Fibroblast of mammary gland (primary cell): ENCODE data around the gene RPL19.

Experiments
- DNase-seq: peaks from one replicate; pipeline ENCODE4 v3.0.0-alpha.2; 2010; ENCODE audit warnings: low read depth
- H3K4me3 ChIP-seq: 2 replicates; pipeline ENCODE4 v1.5.1; 2011; ENCODE audit warnings: low read depth, mild to moderate bottlenecking, low read length, moderate library complexity; ENCODE audit not compliant: control insufficient read depth
- TF ChIP-seq, protein P1 (sequence below): conservative IDR thresholded peaks from 2 replicates; pipeline ENCODE4 v1.5.1; 2011; ENCODE audit warnings: low read depth, low read length, inconsistent platforms; ENCODE audit not compliant: control insufficient read depth, insufficient read depth

Gene RPL19

DNA sequence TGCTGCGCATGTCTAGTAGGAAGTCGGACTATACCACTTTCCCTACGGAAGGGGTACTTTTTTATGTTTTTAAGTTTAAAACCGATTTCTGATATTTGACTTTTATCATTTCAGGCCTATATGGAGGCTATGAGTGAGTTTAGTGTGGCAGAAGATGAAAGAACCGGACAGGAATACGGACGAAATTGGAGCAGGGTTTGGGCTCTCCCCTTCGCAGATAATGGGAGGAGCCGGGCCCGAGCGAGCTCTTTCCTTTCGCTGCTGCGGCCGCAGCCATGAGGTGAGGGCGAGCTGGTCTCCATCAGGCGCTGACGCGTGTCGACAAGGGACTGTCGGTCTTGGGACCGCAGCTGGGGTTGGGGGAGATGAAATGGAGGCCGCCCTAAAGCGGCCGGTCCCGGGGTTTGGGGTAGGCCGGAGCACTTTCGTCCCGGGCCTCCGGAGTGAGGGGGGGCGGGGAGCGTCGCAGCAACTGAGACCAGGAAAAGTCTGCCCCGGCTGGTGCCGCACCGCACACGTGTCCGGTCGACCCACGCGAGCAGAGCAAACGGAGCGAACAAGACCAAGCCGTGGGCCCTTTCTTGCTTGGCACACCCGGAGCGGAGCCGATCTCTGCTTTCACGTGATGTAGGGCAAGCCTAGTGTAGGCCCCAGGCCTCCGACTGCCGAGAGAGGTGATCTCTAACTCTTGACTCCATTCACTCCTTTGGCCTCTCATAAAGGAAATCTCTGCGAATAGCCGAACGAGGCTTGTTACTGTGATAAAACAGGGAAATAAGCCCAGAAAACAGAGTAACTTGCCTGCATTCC is at the start of gene RPL19:
Gene RPL19 (plus strand): TSS at position 214 of the 810 bp plus-strand sequence. CDS start 62 bp downstream, at position 276.
- peak; percentile 32 for DNase-seq
- TF ChIP-seq, protein P1, sequence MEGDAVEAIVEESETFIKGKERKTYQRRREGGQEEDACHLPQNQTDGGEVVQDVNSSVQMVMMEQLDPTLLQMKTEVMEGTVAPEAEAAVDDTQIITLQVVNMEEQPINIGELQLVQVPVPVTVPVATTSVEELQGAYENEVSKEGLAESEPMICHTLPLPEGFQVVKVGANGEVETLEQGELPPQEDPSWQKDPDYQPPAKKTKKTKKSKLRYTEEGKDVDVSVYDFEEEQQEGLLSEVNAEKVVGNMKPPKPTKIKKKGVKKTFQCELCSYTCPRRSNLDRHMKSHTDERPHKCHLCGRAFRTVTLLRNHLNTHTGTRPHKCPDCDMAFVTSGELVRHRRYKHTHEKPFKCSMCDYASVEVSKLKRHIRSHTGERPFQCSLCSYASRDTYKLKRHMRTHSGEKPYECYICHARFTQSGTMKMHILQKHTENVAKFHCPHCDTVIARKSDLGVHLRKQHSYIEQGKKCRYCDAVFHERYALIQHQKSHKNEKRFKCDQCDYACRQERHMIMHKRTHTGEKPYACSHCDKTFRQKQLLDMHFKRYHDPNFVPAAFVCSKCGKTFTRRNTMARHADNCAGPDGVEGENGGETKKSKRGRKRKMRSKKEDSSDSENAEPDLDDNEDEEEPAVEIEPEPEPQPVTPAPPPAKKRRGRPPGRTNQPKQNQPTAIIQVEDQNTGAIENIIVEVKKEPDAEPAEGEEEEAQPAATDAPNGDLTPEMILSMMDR: no peak
- H3K4me3 ChIP-seq: peak within 1 kb of the TSS; percentile 99

DNA sequence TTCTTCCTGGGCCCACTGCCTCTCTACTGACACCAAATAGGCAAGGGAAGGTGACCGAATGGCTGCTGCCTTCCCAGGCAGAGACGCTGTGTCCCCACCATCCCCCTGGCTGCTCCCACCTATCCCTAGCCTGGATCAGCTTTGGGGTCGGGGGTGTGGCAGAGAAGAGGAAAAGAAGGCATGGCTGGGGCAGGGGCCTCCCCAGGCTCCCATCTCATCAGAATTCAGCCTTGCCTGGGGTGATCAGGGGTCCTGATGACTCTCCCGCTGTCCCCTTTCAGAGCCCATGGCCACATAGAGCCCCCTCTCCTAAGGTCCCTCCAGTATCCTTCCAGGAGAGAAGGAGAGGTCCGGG is 49.3 kb upstream of the RPL19 start:
- no peak for DNase-seq
- no peak overlapping the region for H3K4me3 ChIP-seq
- TF ChIP-seq, protein P1: no peak

DNA sequence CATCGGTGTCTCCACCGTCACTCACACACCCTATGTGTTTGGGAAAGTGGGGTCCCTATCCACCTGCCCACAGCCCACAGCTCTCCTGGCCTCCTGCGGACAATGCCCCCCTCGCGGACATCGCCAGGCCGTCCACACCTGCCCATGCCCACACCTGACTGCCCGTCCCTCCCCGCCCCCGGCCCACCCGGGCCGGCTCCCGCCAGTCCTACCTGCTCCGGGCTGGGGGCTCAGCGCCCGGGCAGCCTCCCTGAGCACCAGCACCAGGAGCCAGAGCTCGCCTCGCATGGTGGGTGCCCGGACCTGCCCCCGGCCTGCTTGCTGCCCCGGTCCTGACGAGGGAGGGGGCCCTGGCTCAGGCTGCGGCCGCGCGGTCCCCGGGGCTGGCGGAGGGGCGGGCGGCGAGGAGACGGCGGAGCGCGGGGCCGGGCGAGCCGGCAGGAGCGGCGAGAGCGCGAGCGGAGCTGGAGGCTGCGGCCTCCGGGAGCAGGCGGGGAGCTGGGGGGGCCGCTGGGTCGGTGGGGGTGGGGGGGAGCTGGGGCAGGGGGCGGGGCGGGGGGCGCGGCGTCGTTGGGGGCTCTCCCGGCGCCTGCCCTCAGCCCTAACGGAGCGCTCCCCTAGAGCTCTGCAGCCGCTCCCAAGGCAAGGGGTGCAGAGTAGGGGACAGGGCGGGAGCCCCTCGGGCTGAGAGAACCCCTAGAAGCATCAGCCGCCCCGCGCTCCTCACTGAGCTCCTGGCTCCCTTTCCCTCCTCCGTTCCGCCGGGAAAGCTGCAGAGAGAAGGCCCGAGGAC is 48.7 kb upstream of the RPL19 start, which contains the start of gene PLXDC1:
Gene PLXDC1 (minus strand): TSS at position 488 of the 793 bp plus-strand sequence. CDS start 200 bp downstream, at position 288.
- H3K4me3 ChIP-seq: peak within 1 kb of the TSS; percentile 61
- DNase-seq: no peak
- TF ChIP-seq, protein P1: no peak

DNA sequence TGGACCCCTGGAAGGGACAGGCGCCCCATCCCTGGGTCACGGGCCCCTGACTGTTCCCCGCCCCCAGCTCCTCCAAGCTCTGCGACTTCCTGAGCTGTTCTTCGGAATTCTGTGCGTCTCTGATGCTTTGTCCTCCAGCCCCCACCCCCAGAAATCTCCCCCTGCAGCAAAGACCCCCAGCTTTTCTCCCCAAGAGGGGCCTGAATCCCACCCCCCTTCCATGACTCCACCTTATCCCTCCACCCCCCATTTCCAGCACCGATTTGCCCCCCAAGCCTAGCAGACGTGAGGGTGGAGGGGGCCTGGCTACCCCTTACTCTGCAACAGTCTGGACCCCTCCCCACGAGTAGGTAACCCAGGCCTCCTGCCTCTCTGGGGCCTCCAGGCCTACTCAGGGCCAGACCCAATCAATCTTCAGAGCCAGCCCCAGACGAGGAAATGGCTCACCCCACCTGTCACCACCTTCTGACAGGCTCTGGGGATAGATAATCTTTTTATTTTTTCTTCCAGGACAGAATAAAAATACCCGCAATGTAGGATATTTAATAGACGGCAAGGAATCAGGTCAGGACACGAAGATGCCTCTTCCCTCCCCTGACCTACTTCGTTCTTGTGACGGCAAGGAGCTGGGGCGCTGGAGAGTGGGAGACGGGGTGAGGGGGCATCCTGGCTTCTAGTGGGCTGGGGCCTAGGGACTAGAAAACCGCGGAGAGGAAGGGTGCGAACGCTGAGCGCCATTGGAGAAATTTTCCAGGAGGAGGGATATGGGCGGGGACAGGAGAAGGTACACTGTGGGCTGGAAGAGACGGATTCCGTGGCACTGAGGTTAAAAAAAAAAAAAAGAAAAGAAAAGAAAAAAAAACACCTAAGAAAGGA is 47.9 kb upstream of the RPL19 start:
- TF ChIP-seq, protein P1: no peak
- H3K4me3 ChIP-seq: peak overlapping the region; percentile 61
- no peak for DNase-seq

DNA sequence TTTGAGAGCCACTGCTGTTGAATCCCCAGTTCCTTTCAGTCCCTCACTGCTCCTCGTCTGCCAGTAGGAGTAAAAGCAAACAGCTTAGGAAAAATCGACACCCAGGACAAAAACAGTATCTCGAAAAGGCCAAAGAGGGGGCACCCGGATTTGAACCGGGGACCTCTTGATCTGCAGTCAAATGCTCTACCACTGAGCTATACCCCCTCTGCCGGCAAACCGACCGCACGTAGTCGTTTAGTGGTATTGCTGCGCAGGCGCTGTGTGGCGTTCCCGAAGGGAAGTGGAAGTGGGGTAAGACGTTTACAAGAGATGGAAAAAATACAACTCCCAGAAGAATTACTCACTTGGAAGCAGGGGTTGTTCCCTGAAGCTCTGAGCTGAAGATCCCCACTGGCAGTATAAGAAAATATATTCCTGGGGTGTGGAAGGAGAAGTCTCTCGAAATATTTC is 46.5 kb upstream of the RPL19 start:
- peak overlapping the region; percentile 86 for H3K4me3 ChIP-seq
- TF ChIP-seq, protein P1: peak; percentile 24
- peak; percentile 86 for DNase-seq

DNA sequence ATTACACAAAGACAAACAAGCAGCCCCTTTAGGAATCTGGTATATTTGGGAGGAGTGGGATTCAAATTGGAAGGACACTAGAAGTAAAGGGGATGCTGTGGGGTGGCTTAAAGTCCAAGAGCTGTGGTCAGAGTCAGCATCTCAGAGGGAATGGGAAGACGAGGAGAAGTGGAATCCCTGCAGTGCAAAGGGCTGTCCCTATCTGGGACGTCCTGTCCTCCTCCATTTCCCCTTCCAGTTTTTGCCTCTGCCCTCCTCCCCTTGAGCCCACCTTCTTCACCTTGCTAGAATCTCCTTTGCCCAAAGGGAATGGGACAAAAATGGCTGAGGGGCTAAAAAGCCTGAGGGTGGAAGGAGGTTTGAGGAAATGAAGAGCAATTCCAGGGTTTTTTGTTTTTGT is 44.4 kb upstream of the RPL19 start:
- no peak overlapping the region for H3K4me3 ChIP-seq
- TF ChIP-seq, protein P1: no peak

More for the DNA sequence above, 44.4 kb upstream of the RPL19 start:
- no peak for DNase-seq
